GM21717 (cell line): ENCODE results near the gene RNF112.
"Not testable (repeated sequence)": the region's sequence is repeated elsewhere in the genome, so short reads cannot be mapped to it uniquely, and the experiment has no call there.

Source experiments
- ATAC-seq: cut with Tn5 transposase; IDR thresholded peaks from one replicate; pipeline ENCODE4 v1.9.1; 2021; ENCODE audit warnings: mild to moderate bottlenecking, moderate library complexity; ENCODE audit not compliant: unreplicated experiment

RNF112 gene

GRCh38 chr17:19443148-19443547, 32.1 kb downstream of the RNF112 start:
- ATAC-seq, result no peak

- no peak for ATAC-seq
Observed at GRCh38 chr17:19445105-19445504, 34.1 kb downstream of the RNF112 start.

- not testable (repeated sequence) for ATAC-seq
Observed at GRCh38 chr17:19446577-19446976, 35.5 kb downstream of the RNF112 start.

- ATAC-seq, result no peak
Observed at GRCh38 chr17:19447085-19447583, 36.1 kb downstream of the RNF112 start.

- no peak for ATAC-seq
Observed at GRCh38 chr17:19448341-19449268, 37.6 kb downstream of the RNF112 start.

- no peak for ATAC-seq
Observed at GRCh38 chr17:19449656-19450055, 38.6 kb downstream of the RNF112 start.

GRCh38 chr17:19453296-19453695, 42.3 kb downstream of the RNF112 start:
- no peak for ATAC-seq

GRCh38 chr17:19454074-19454473, 43.0 kb downstream of the RNF112 start:
- no peak for ATAC-seq

GRCh38 chr17:19456016-19456927, 45.2 kb downstream of the RNF112 start:
- no peak for ATAC-seq

GRCh38 chr17:19457046-19457445, 46.0 kb downstream of the RNF112 start:
- ATAC-seq, result no peak

GRCh38 chr17:19457830-19458271, 46.8 kb downstream of the RNF112 start:
- no peak for ATAC-seq

- ATAC-seq, result not testable (repeated sequence)
Observed at GRCh38 chr17:19458481-19458880, 47.4 kb downstream of the RNF112 start.

- not testable (repeated sequence) for ATAC-seq
Observed at GRCh38 chr17:19459018-19459655, 48.1 kb downstream of the RNF112 start.

- ATAC-seq, result no peak
Observed at GRCh38 chr17:19460700-19461099, 49.7 kb downstream of the RNF112 start.

GRCh38 chr17:19461116-19461515, 50.1 kb downstream of the RNF112 start:
- no peak for ATAC-seq

- ATAC-seq, result no peak
Observed at GRCh38 chr17:19461681-19462080, 50.6 kb downstream of the RNF112 start.

GRCh38 chr17:19462456-19463035, 51.5 kb downstream of the RNF112 start:
- ATAC-seq, result not testable (repeated sequence)

GRCh38 chr17:19464031-19465026, 53.3 kb downstream of the RNF112 start:
- no peak for ATAC-seq
